HL-60 (cell line): ENCODE measurements around the gene ZNF302.

Experiments
- GABPA ChIP-seq: IDR thresholded peaks from 2 replicates; pipeline ENCODE4 v1.6.1; 2012; ENCODE audit warnings: low read depth
- POLR2AphosphoS5 ChIP-seq: IDR thresholded peaks from 2 replicates; pipeline ENCODE4 v1.6.1; 2012; ENCODE audit warnings: low read depth
- SPI1 ChIP-seq: IDR thresholded peaks from 2 replicates; pipeline ENCODE4 v1.6.1; 2012; ENCODE audit warnings: low read depth, mild to moderate bottlenecking, borderline replicate concordance
- TF ChIP-seq, protein P1 (sequence below): IDR thresholded peaks from one replicate; pipeline ENCODE4 v1.5.1; 2011; ENCODE audit warnings: low read length, control low read depth, inconsistent platforms; ENCODE audit not compliant: insufficient read depth
- TF ChIP-seq, protein P2 (sequence below): IDR thresholded peaks from 2 replicates; pipeline ENCODE4 v1.6.1; 2012; ENCODE audit warnings: low read depth; ENCODE audit not compliant: insufficient replicate concordance

DNA sequence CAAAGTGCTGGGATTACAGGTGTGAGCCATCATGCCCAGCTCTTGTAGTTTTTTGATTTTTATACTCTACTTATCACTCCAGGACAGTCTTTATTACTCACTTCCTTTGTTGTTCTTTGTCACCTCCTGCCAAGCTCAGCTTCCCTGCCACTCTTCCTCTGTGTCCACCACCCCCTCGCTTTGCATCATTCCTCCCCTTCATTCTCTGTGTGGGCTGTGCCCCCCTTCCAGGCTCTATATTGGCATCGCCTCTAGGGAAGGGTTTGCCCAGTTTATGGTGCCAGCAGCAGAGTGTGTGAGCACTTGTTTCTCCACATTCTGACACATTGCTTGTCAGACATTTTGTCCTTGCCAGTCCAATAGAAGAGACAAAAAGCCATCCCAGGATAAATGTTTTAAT, 15.1 kb downstream of the ZNF302 start:
- TF ChIP-seq GABPA = no peak
- TF ChIP-seq, protein P1, sequence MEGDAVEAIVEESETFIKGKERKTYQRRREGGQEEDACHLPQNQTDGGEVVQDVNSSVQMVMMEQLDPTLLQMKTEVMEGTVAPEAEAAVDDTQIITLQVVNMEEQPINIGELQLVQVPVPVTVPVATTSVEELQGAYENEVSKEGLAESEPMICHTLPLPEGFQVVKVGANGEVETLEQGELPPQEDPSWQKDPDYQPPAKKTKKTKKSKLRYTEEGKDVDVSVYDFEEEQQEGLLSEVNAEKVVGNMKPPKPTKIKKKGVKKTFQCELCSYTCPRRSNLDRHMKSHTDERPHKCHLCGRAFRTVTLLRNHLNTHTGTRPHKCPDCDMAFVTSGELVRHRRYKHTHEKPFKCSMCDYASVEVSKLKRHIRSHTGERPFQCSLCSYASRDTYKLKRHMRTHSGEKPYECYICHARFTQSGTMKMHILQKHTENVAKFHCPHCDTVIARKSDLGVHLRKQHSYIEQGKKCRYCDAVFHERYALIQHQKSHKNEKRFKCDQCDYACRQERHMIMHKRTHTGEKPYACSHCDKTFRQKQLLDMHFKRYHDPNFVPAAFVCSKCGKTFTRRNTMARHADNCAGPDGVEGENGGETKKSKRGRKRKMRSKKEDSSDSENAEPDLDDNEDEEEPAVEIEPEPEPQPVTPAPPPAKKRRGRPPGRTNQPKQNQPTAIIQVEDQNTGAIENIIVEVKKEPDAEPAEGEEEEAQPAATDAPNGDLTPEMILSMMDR = no peak
- no peak for TF ChIP-seq POLR2AphosphoS5
- no peak for TF ChIP-seq SPI1
- TF ChIP-seq, protein P2, sequence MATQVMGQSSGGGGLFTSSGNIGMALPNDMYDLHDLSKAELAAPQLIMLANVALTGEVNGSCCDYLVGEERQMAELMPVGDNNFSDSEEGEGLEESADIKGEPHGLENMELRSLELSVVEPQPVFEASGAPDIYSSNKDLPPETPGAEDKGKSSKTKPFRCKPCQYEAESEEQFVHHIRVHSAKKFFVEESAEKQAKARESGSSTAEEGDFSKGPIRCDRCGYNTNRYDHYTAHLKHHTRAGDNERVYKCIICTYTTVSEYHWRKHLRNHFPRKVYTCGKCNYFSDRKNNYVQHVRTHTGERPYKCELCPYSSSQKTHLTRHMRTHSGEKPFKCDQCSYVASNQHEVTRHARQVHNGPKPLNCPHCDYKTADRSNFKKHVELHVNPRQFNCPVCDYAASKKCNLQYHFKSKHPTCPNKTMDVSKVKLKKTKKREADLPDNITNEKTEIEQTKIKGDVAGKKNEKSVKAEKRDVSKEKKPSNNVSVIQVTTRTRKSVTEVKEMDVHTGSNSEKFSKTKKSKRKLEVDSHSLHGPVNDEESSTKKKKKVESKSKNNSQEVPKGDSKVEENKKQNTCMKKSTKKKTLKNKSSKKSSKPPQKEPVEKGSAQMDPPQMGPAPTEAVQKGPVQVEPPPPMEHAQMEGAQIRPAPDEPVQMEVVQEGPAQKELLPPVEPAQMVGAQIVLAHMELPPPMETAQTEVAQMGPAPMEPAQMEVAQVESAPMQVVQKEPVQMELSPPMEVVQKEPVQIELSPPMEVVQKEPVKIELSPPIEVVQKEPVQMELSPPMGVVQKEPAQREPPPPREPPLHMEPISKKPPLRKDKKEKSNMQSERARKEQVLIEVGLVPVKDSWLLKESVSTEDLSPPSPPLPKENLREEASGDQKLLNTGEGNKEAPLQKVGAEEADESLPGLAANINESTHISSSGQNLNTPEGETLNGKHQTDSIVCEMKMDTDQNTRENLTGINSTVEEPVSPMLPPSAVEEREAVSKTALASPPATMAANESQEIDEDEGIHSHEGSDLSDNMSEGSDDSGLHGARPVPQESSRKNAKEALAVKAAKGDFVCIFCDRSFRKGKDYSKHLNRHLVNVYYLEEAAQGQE = no peak
